ENCODE results near the gene TUBB8B.
"Not testable (repeated sequence)": the region's sequence is repeated elsewhere in the genome, so short reads cannot be mapped to it uniquely, and the experiment has no call there.

- TF ChIP-seq CTCF (IDR thresholded peaks at IDR 0.05; ENCODE audit: insufficient read depth, low read length); POLR2AphosphoS5 (IDR thresholded peaks at IDR 0.05; ENCODE audit: low read depth); GABPA (IDR thresholded peaks at IDR 0.05; ENCODE audit: low read depth); SPI1 (IDR thresholded peaks at IDR 0.05; ENCODE audit: borderline replicate concordance, low read depth): not testable (repeated sequence)
- TF ChIP-seq, protein P1, sequence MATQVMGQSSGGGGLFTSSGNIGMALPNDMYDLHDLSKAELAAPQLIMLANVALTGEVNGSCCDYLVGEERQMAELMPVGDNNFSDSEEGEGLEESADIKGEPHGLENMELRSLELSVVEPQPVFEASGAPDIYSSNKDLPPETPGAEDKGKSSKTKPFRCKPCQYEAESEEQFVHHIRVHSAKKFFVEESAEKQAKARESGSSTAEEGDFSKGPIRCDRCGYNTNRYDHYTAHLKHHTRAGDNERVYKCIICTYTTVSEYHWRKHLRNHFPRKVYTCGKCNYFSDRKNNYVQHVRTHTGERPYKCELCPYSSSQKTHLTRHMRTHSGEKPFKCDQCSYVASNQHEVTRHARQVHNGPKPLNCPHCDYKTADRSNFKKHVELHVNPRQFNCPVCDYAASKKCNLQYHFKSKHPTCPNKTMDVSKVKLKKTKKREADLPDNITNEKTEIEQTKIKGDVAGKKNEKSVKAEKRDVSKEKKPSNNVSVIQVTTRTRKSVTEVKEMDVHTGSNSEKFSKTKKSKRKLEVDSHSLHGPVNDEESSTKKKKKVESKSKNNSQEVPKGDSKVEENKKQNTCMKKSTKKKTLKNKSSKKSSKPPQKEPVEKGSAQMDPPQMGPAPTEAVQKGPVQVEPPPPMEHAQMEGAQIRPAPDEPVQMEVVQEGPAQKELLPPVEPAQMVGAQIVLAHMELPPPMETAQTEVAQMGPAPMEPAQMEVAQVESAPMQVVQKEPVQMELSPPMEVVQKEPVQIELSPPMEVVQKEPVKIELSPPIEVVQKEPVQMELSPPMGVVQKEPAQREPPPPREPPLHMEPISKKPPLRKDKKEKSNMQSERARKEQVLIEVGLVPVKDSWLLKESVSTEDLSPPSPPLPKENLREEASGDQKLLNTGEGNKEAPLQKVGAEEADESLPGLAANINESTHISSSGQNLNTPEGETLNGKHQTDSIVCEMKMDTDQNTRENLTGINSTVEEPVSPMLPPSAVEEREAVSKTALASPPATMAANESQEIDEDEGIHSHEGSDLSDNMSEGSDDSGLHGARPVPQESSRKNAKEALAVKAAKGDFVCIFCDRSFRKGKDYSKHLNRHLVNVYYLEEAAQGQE (IDR thresholded peaks at IDR 0.05; ENCODE audit: insufficient replicate concordance, low read depth): not testable (repeated sequence)
These were observed 38.7 kb downstream of the TUBB8B start for GRCh38 chr18:10624-11184.

Data from HL-60 (cell line).